Measurements from ENCODE around the gene CPA5.
A peak's percentile ranks its signal among the peaks of the same experiment; 100 is the strongest.

DNA sequence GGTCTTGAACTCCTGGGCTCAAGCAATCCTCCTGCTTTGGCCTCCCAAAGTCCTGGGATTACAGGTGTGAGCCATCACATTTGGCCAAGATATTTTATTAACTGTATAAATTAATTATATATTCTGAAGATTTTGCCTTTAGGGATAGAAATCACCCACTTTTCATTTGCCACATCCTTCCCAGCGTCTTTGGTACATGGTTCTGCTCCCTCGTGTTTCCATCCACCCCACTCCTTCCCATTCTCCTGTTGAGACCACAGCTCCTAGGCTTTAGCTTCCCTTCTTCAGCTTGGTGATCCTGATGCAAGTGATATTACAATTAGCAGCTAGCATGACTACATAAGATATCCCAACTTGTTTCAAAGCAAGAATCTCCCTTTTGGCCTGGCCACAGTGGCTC lies 44.1 kb downstream of the CPA5 start:
- TF ChIP-seq, protein P1, sequence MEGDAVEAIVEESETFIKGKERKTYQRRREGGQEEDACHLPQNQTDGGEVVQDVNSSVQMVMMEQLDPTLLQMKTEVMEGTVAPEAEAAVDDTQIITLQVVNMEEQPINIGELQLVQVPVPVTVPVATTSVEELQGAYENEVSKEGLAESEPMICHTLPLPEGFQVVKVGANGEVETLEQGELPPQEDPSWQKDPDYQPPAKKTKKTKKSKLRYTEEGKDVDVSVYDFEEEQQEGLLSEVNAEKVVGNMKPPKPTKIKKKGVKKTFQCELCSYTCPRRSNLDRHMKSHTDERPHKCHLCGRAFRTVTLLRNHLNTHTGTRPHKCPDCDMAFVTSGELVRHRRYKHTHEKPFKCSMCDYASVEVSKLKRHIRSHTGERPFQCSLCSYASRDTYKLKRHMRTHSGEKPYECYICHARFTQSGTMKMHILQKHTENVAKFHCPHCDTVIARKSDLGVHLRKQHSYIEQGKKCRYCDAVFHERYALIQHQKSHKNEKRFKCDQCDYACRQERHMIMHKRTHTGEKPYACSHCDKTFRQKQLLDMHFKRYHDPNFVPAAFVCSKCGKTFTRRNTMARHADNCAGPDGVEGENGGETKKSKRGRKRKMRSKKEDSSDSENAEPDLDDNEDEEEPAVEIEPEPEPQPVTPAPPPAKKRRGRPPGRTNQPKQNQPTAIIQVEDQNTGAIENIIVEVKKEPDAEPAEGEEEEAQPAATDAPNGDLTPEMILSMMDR (IDR thresholded peaks at IDR 0.05), result no peak
- peak in 2 of 3 donors; percentile 43 to 50 for TF ChIP-seq POLR2A (IDR thresholded peaks at IDR 0.05)

All from body of pancreas (tissue), 4 donors.